Activated CD4-positive, alpha-beta T cell treated with anti-CD3 and anti-CD28 coated beads, Interleukin-2, Interleukin-4, amounts not matched to agents 100 ng/mL and 50 ng/mL, durations not matched to agents 16 hours and 8 hours (primary cell): ENCODE results near the gene KBTBD13.
"Not testable (repeated sequence)": the region's sequence is repeated elsewhere in the genome, so short reads cannot be mapped to it uniquely, and the experiment has no call there.

ENCODE experiments used
- DNase-seq: peaks from one replicate; pipeline ENCODE4 v3.0.0-alpha.2; 2020; ENCODE audit warnings: low spot score

The KBTBD13 gene

DNA sequence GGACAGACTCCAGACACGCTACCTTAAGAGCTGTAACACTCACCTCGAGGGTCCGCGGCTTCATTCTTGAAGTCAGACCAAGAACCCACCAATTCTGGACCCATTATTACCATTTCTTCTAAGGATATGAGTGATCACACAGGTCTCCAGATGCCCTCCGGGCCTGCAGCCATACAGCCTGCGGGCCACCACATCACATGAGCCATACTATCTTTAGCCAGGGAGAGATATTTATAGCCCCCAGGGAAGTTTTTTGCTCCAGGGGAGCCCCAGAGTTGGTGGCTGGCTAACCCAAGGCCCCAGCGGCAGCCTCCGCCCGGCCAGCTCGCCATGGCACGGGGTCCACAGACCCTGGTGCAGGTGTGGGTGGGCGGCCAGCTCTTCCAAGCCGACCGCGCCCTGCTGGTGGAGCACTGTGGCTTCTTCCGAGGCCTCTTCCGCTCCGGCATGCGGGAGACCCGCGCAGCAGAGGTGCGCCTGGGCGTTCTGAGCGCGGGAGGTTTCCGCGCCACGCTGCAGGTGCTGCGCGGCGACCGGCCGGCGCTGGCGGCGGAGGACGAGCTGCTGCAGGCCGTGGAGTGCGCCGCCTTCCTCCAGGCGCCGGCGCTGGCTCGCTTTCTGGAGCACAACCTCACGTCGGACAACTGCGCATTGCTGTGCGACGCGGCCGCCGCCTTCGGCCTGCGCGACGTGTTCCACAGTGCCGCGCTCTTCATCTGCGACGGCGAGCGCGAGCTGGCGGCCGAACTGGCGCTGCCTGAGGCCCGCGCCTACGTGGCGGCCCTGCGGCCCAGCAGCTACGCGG lies at the start of gene KBTBD13:
TSS of gene KBTBD13 (plus strand) at position 261 of the 805 bp plus-strand sequence. CDS start at position 331, 70 bp downstream.
- no peak for DNase-seq

GRCh38 chr15:65026756-65027155 lies 49.8 kb upstream of the KBTBD13 start:
- DNase-seq: no peak

GRCh38 chr15:65027593-65027992 lies 49.0 kb upstream of the KBTBD13 start:
- DNase-seq: no peak

DNA sequence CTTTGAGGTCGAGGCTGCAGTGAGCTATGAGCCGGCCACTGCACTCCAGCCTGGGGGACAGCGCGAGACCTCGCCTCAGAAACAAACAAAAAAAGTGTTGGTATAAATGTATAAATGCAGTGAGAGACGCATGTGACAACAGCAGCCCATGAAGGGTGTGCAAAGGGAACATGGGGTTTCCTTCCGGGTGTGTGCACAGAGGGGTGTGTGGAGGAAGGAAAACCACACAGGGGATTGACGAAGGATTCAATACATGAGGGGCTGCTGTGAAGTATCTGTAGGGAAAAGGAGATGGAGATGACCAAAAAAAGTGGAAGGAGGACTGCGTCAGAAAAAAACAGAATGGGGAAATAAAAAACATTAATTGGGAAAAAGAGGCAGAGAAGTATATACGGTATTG lies 48.2 kb upstream of the KBTBD13 start:
- no peak for DNase-seq

- peak; percentile 93 for DNase-seq
Measured at GRCh38 chr15:65028921-65029735, 47.4 kb upstream of the KBTBD13 start, which contains the start of gene MTFMT. Gene MTFMT, minus strand, starts transcription at chr15:65029639. Its CDS starts 26 bp downstream, at chr15:65029613.

- DNase-seq: no peak
Measured at GRCh38 chr15:65029736-65030208, 46.8 kb upstream of the KBTBD13 start.

DNA sequence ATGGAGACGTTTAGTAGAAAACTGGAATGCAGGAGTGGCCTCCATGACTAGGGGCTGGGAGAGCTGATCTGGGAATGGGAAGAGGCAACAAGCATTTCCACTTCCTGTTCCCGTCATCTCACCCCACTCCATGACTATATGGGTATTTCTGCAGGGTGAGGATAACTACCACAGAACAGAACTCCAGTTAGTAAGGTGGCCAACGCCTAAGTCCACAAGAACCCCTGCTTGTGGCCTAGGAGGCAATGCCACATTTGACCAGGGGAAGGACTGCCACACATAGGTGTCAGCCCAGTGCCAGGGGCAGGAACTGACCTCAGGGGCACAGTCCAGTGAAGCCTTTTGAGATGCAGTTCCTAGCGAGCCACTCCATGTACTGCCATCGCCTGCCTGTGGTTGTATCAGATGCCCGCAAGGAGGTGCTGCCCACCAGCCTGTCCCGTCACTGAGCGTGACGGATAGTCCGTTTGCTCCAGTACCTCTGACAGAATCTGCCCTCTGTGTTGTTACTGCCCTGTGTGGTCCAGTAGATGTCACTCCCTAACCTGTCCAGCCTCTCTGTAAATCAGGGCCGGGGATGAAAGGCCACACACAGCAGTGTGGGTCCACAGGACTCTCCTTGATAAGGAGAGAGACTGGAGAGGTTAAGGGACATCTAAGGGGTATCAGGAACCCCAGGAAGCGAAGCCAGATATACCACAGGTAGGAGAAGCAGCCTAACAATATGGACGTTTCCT lies 43.6 kb upstream of the KBTBD13 start:
- peak; percentile 39 for DNase-seq

GRCh38 chr15:65033659-65034269 lies 42.8 kb upstream of the KBTBD13 start:
- peak; percentile 48 for DNase-seq

GRCh38 chr15:65034719-65035118 lies 41.8 kb upstream of the KBTBD13 start:
- DNase-seq: no peak

GRCh38 chr15:65037309-65037708 lies 39.2 kb upstream of the KBTBD13 start:
- no peak for DNase-seq

DNA sequence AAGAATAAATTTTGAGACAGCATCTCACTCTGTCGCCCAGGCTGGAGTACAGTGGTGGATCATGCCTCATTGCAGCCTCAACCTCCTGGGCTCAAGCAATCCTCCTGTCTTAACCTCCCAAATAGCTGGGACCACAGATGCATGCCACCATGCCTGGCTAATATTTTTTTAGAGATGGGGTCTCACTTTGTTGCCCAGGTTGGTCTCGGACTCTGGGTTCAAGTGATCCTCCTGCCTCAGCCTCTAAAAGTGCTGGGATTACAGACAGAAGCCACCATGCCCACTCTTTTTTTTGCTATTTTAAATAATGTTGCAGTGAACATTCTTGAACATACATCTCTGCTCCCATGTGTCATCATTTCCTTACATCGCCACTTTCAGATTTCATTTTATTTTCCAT lies 38.1 kb upstream of the KBTBD13 start:
- DNase-seq: no peak

DNA sequence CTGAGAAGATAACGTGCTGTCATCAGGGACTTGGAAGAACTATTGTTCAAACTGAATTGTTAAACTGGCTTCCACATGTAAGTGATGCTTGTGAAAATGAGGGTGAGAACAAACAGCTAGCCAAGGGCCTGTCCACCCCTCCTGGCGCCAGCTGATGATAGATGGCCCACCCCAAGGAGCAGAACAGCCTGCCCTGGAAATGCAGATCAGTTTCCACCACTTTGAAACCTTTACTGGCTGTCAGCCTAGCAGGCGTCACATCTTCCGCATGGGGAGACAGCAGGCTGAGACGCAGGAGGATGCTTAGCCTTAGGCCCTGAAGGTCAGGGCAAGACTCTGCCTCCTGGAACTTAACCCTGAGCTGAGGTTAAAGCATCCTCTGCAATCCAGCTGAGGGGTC lies 37.7 kb upstream of the KBTBD13 start:
- no peak for DNase-seq

GRCh38 chr15:65040461-65040860 lies 36.1 kb upstream of the KBTBD13 start:
- DNase-seq: no peak

- no peak for DNase-seq
Measured at GRCh38 chr15:65041787-65042186, 34.8 kb upstream of the KBTBD13 start.

DNA sequence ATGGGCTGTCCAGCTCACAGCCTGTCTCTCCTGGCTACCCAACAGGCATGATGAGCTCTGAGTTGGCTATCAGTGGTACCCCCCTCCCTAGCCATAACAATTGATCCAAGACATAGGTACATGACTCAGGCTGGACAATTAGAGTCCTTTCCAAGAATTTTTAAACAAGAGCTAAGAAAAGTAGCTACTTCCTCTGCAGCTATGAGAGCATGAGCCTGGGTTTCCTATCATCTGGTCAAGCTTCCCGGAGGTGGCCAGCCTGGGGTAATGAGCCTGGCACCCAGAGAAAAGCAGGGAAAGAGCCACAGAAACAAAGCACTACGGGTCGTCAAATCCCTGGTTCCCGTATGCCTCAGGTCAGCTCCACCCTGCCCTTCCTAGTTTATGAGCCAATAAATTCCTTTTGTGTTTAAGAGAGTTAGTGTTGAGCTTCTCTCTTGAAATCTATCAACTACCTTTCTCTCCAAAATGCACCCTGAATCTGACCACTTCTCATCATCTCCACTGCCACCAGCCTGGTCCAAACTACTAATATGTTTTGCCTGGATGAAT lies 33.7 kb upstream of the KBTBD13 start:
- DNase-seq: no peak

DNA sequence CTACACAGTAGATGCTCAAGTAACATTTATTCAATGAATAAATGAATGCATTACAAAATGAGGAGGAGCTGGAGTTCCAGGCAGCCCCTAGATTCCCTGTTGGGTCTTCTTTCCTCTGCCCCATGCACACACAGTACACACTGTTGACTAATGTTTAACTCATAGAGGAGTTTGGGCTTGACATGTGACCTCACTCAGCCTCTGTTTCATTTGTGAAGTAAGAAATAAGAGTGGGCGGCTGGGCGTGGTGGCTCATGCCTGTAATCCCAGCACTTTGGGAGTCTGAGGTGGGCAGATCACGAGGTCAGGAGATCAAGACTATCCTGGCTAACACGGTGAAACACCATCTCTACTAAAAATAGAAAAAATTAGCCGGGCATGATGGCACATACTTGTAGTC lies 32.3 kb upstream of the KBTBD13 start:
- DNase-seq: not testable (repeated sequence)

GRCh38 chr15:65044724-65045481 lies 31.6 kb upstream of the KBTBD13 start, which contains the start of gene SLC51B:
Gene SLC51B, plus strand, starts transcription at chr15:65045387. Its CDS starts 4,618 bp downstream, at chr15:65050005.
- no peak for DNase-seq

- no peak for DNase-seq
Measured at GRCh38 chr15:65048241-65048640, 28.3 kb upstream of the KBTBD13 start.

- peak; percentile 88 for DNase-seq
Measured at GRCh38 chr15:65049418-65049840, 27.1 kb upstream of the KBTBD13 start.

DNA sequence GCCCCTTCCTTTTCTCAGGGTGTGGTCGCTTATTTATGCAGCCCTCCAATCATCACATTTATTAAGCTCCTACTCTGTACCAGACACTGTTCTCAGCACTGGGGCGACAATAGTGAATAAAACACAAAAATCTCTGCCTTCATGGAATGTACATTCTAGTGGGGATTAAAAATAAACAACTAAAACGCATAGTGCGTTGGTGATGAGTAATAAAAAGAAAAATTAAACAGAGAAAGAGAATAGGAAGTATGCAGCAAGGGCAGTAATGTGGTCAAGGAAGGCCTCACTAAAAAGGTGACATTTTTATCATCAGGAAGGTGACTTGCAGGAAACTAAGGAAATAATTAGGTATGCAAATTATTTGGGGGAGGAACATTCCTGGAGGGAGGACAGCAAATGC lies 26.3 kb upstream of the KBTBD13 start:
- no peak for DNase-seq

DNA sequence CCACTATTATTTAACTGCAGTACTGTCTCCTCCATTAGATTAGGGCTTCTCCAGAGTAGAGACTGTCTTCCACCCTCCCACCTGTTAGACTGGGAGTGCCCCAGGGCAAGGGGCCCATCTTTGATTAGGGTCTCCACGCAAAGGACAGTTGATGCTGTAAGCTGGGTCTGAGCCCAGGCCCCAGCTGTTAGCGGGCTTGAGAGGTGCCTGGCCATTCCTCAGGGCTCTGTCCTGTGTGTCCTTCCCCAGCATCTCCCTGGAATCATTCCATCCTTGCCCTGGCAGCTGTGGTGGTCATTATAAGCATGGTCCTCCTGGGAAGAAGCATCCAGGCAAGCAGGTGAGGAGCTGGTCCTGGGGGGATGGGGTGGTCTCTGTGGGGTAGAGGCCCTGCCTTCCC lies 25.3 kb upstream of the KBTBD13 start:
- DNase-seq: no peak
